GM12801 (cell line): ENCODE measurements around the gene MRPS27.

ENCODE experiments used
- CTCF ChIP-seq: IDR thresholded peaks from one replicate; pipeline ENCODE4 v1.5.1; 2011; ENCODE audit warnings: control low read depth; ENCODE audit not compliant: insufficient read length; ENCODE audit errors: extremely low read depth

Gene MRPS27

GRCh38 chr5:72286798-72287197 is 33.2 kb downstream of the MRPS27 start:
- TF ChIP-seq CTCF: no peak

GRCh38 chr5:72285424-72285821 is 34.6 kb downstream of the MRPS27 start:
- no peak for TF ChIP-seq CTCF

GRCh38 chr5:72284559-72285423 is 35.2 kb downstream of the MRPS27 start:
- TF ChIP-seq CTCF: no peak

GRCh38 chr5:72283358-72283757 is 36.7 kb downstream of the MRPS27 start:
- TF ChIP-seq CTCF: no peak

- TF ChIP-seq CTCF: no peak
Measured at GRCh38 chr5:72282878-72283277, 37.2 kb downstream of the MRPS27 start.

GRCh38 chr5:72281764-72282499 is 38.1 kb downstream of the MRPS27 start:
- TF ChIP-seq CTCF: no peak

GRCh38 chr5:72281430-72281763 is 38.6 kb downstream of the MRPS27 start:
- TF ChIP-seq CTCF: no peak
